Measurements from ENCODE around the gene ARHGEF19. TPM values are rescaled to one million over a fixed set of nuclear protein-coding genes. Genes with fewer than 3 reads are reported as not detected.
A peak's percentile ranks its signal among the peaks of the same experiment; 100 is the strongest.

The ARHGEF19 gene
- total and polyA plus RNA-seq, 2 of the 13 experiments (the other 11 are each of a cell fraction or from before 2014, with no cell fraction given), result 1.7 to 1.8 TPM

GRCh38 chr1:16181887-16182719, 30.3 kb downstream of the ARHGEF19 start (continued):
- TF ChIP-seq, protein P1, sequence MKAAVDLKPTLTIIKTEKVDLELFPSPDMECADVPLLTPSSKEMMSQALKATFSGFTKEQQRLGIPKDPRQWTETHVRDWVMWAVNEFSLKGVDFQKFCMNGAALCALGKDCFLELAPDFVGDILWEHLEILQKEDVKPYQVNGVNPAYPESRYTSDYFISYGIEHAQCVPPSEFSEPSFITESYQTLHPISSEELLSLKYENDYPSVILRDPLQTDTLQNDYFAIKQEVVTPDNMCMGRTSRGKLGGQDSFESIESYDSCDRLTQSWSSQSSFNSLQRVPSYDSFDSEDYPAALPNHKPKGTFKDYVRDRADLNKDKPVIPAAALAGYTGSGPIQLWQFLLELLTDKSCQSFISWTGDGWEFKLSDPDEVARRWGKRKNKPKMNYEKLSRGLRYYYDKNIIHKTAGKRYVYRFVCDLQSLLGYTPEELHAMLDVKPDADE (CRISPR knock-in tag; IDR thresholded peaks at IDR 0.05), result no peak
- TF ChIP-seq PTBP1 (IDR thresholded peaks at IDR 0.05; ENCODE audit: low read depth, low read length, poor library complexity, severe bottlenecking) (peak; percentile 64), JUN (CRISPR knock-in tag; IDR thresholded peaks at IDR 0.05) (peak; percentile 97), ZNF354B (CRISPR knock-in tag; IDR thresholded peaks at IDR 0.05) (no peak), NR1H2 (CRISPR knock-in tag; IDR thresholded peaks at IDR 0.05; ENCODE audit: borderline replicate concordance, low read depth) (no peak), PREB (CRISPR knock-in tag; IDR thresholded peaks at IDR 0.05) (no peak), MAZ (IDR thresholded peaks at IDR 0.05; ENCODE audit: borderline replicate concordance, low read depth, low read length) (no peak), MAZ (CRISPR knock-in tag; IDR thresholded peaks at IDR 0.05; ENCODE audit: low read depth) (peak; percentile 54; the same call in 1 of the 2 replicates), CREB1 (IDR thresholded peaks at IDR 0.05) (no peak), CREB1 (CRISPR knock-in tag; IDR thresholded peaks at IDR 0.05) (peak; percentile 62; the same call in 1 of the 2 replicates), RARG (CRISPR knock-in tag; IDR thresholded peaks at IDR 0.05; ENCODE audit: low read depth) (no peak), ZNF503 (CRISPR knock-in tag; IDR thresholded peaks at IDR 0.05) (peak; percentile 80; the same call in 1 of the 2 replicates), ZNF609 (CRISPR knock-in tag; IDR thresholded peaks at IDR 0.05; ENCODE audit: borderline replicate concordance) (peak; percentile 57; the same call in 1 of the 2 replicates), ZNF713 (CRISPR knock-in tag; IDR thresholded peaks at IDR 0.05) (no peak), KDM6A (CRISPR knock-in tag; IDR thresholded peaks at IDR 0.05; ENCODE audit: low read depth) (peak; percentile 29; the same call in 1 of the 2 replicates), HMG20A (CRISPR knock-in tag; IDR thresholded peaks at IDR 0.05; ENCODE audit: borderline replicate concordance) (peak; percentile 38; the same call in 1 of the 2 replicates), ZNF570 (CRISPR knock-in tag; IDR thresholded peaks at IDR 0.05; ENCODE audit: borderline replicate concordance) (no peak)
- TF ChIP-seq, protein P2, sequence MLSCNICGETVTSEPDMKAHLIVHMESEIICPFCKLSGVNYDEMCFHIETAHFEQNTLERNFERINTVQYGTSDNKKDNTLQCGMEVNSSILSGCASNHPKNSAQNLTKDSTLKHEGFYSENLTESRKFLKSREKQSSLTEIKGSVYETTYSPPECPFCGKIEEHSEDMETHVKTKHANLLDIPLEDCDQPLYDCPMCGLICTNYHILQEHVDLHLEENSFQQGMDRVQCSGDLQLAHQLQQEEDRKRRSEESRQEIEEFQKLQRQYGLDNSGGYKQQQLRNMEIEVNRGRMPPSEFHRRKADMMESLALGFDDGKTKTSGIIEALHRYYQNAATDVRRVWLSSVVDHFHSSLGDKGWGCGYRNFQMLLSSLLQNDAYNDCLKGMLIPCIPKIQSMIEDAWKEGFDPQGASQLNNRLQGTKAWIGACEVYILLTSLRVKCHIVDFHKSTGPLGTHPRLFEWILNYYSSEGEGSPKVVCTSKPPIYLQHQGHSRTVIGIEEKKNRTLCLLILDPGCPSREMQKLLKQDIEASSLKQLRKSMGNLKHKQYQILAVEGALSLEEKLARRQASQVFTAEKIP (CRISPR knock-in tag; IDR thresholded peaks at IDR 0.05; ENCODE audit: borderline replicate concordance), result no peak

Data from HepG2 (cell line).